ENCODE results near the gene SF3A1.

- no peak for TF ChIP-seq LEF1 (IDR thresholded peaks at IDR 0.05; ENCODE audit: borderline replicate concordance)
- TF ChIP-seq SP1 (IDR thresholded peaks at IDR 0.05): no peak
- no peak for TF ChIP-seq ARNT (IDR thresholded peaks at IDR 0.05)
- TF ChIP-seq SUZ12 (IDR thresholded peaks at IDR 0.05): no peak
- no peak for TF ChIP-seq HDGF (IDR thresholded peaks at IDR 0.05; ENCODE audit: borderline replicate concordance)
- TF ChIP-seq FOXM1 (IDR thresholded peaks at IDR 0.05; ENCODE audit: borderline replicate concordance): no peak
- no peak for TF ChIP-seq FOXK2 (IDR thresholded peaks at IDR 0.05)
- TF ChIP-seq TARDBP (IDR thresholded peaks at IDR 0.05): no peak
- TF ChIP-seq NFRKB (IDR thresholded peaks at IDR 0.05): no peak
- TF ChIP-seq L3MBTL2 (conservative IDR thresholded peaks at IDR 0.05): no peak
- no peak for TF ChIP-seq CTBP1 (IDR thresholded peaks at IDR 0.05; ENCODE audit: borderline replicate concordance)
- no peak for TF ChIP-seq BHLHE40 (IDR thresholded peaks at IDR 0.05; ENCODE audit: borderline replicate concordance)
- TF ChIP-seq PKNOX1 (IDR thresholded peaks at IDR 0.05): no peak
- no peak for TF ChIP-seq ELF4 (IDR thresholded peaks at IDR 0.05)
These were observed 12.1 kb downstream of the SF3A1 start for GRCh38 chr22:30344447-30345200.
